22Rv1 (cell line): ENCODE results near the gene FEZF2.

Source experiments
- CTCF ChIP-seq: fragments of 450-650 bp; IDR thresholded peaks from 2 replicates; pipeline ENCODE4 v1.5.1; 2017; ENCODE audit warnings: mild to moderate bottlenecking
- ZFX ChIP-seq: fragments of 450-650 bp; IDR thresholded peaks from 2 replicates; pipeline ENCODE4 v1.6.1; 2017; ENCODE audit warnings: antibody characterized with exemption, borderline replicate concordance

GRCh38 chr3:62361824-62362223 lies 11.5 kb downstream of the FEZF2 start:
- no peak for TF ChIP-seq CTCF
- no peak for TF ChIP-seq ZFX
